GM23338 (cell line): ENCODE measurements around the gene LRRC8B. TPM values are rescaled to one million over a fixed set of nuclear protein-coding genes. Genes with fewer than 3 reads are reported as not detected.

Experiments
- ATAC-seq: fragments of 200-7000 bp; cut with Tn5 transposase; 3 replicates; pipeline ENCODE4 v1.9.1; 2020
- DNase-seq: peaks from one replicate; pipeline ENCODE4 v3.0.0-alpha.2; 2015; ENCODE audit warnings: low spot score
- H2AFZ ChIP-seq: fragments of 200-600 bp; sonication (generic); 2 replicates; pipeline ENCODE4 v1.8.0; 2016; ENCODE audit warnings: antibody characterized with exemption, mild to moderate bottlenecking, moderate library complexity
- H3F3A ChIP-seq: fragments of 200-600 bp; sonication (generic); replicated peaks from 2 replicates; pipeline ENCODE4 v1.8.0; 2017; ENCODE audit warnings: antibody characterized with exemption, mixed run types, low read depth
- H3K27ac ChIP-seq: fragments of 200-600 bp; sonication (generic); 2 replicates; pipeline ENCODE4 v1.6.1; 2016; ENCODE audit warnings: low read depth
- H3K27me3 ChIP-seq: fragments of 200-600 bp; sonication (generic); 2 replicates; pipeline ENCODE4 v1.8.0; 2016; ENCODE audit warnings: mild to moderate bottlenecking, mixed run types, moderate library complexity; ENCODE audit not compliant: insufficient read depth
- H3K36me3 ChIP-seq: fragments of 200-600 bp; sonication (generic); 2 replicates; pipeline ENCODE4 v1.8.0; 2016; ENCODE audit warnings: mild to moderate bottlenecking; ENCODE audit not compliant: insufficient read depth
- H3K4me1 ChIP-seq: fragments of 200-600 bp; sonication (generic); 2 replicates; pipeline ENCODE4 v1.8.0; 2016; ENCODE audit warnings: mild to moderate bottlenecking, moderate library complexity; ENCODE audit not compliant: insufficient read depth
- H3K4me2 ChIP-seq: fragments of 200-600 bp; sonication (generic); 2 replicates; pipeline ENCODE4 v1.7.1; 2017; ENCODE audit warnings: mixed run types
- H3K4me3 ChIP-seq: fragments of 200-600 bp; sonication (generic); 2 replicates; pipeline ENCODE4 v1.6.1; 2016; ENCODE audit warnings: mixed run types
- H3K79me2 ChIP-seq: fragments of 200-600 bp; sonication (generic); replicated peaks from 2 replicates; pipeline ENCODE4 v1.8.0; 2017; ENCODE audit warnings: mild to moderate bottlenecking; ENCODE audit not compliant: insufficient read depth
- H3K9me2 ChIP-seq: fragments of 200-600 bp; sonication (generic); 2 replicates; pipeline ENCODE4 v1.8.0; 2017; ENCODE audit not compliant: insufficient read depth
- H4K20me1 ChIP-seq: fragments of 200-600 bp; sonication (generic); replicated peaks from 2 replicates; pipeline ENCODE4 v1.8.0; 2017; ENCODE audit warnings: mild to moderate bottlenecking; ENCODE audit not compliant: insufficient read depth
- H3K27ac Mint-ChIP-seq: 2 replicates; pipeline ENCODE4 v1.8.0; 2020; ENCODE audit warnings: inconsistent platforms, mild to moderate bottlenecking, moderate library complexity, mixed read lengths
- H3K27me3 Mint-ChIP-seq: 3 replicates; pipeline ENCODE4 v1.8.0; 2022; ENCODE audit warnings: low read depth, mild to moderate bottlenecking, moderate library complexity, mixed read lengths, inconsistent platforms; ENCODE audit not compliant: insufficient read depth, poor library complexity
- H3K36me3 Mint-ChIP-seq: 3 replicates; pipeline ENCODE4 v1.8.0; 2021; ENCODE audit warnings: low read depth, mild to moderate bottlenecking, inconsistent platforms, moderate library complexity, mixed read lengths
- H3K4me1 Mint-ChIP-seq: 3 replicates; pipeline ENCODE4 v1.8.0; 2020; ENCODE audit warnings: mild to moderate bottlenecking, inconsistent platforms, mixed read lengths
- H3K4me3 Mint-ChIP-seq: 3 replicates; pipeline ENCODE4 v1.8.0; 2021; ENCODE audit warnings: moderate library complexity, mild to moderate bottlenecking, inconsistent platforms, mixed read lengths
- H3K9me3 Mint-ChIP-seq: 3 replicates; pipeline ENCODE4 v1.8.0; 2020; ENCODE audit warnings: moderate library complexity, mild to moderate bottlenecking, inconsistent platforms, mixed read lengths
- CREB1 ChIP-seq: fragments of 250-450 bp; sonication (Bioruptor Pico); IDR thresholded peaks from 2 replicates; pipeline ENCODE4 v1.5.0; 2020; ENCODE audit warnings: low read depth, mild to moderate bottlenecking, moderate library complexity
- ETS1 ChIP-seq: IDR thresholded peaks from 2 replicates; pipeline ENCODE4 v1.6.1; 2016; ENCODE audit warnings: antibody characterized with exemption
- EZH2 ChIP-seq: fragments of 200-600 bp; sonication (generic); IDR thresholded peaks from one replicate; pipeline ENCODE4 v1.8.0; 2017; ENCODE audit warnings: antibody characterized with exemption, mild to moderate bottlenecking, low read depth; ENCODE audit not compliant: unreplicated experiment
- EZH2phosphoT487 ChIP-seq: fragments of 200-600 bp; sonication (generic); IDR thresholded peaks from one replicate; pipeline ENCODE4 v1.8.1; 2018; ENCODE audit warnings: antibody characterized with exemption; ENCODE audit not compliant: unreplicated experiment
- JUNB ChIP-seq: IDR thresholded peaks from one replicate; pipeline ENCODE4 v1.6.1; 2016; ENCODE audit warnings: antibody characterized with exemption; ENCODE audit not compliant: unreplicated experiment
- NANOG ChIP-seq: IDR thresholded peaks from 2 replicates; pipeline ENCODE4 v1.6.1; 2016; ENCODE audit warnings: antibody characterized with exemption, borderline replicate concordance
- POLR2AphosphoS5 ChIP-seq: IDR thresholded peaks from 2 replicates; pipeline ENCODE4 v1.6.1; 2016; ENCODE audit warnings: antibody characterized with exemption, low read depth
- REST ChIP-seq: IDR thresholded peaks from one replicate; pipeline ENCODE4 v1.6.1; 2018; ENCODE audit warnings: antibody characterized with exemption; ENCODE audit not compliant: unreplicated experiment
- ZNF114 ChIP-seq: fragments of 250-450 bp; sonication (Bioruptor Pico); IDR thresholded peaks from 2 replicates; pipeline ENCODE4 v1.5.0; 2020; ENCODE audit warnings: mild to moderate bottlenecking, moderate library complexity
- ZNF331 ChIP-seq: fragments of 250-450 bp; sonication (Bioruptor Pico); IDR thresholded peaks from 2 replicates; pipeline ENCODE4 v1.5.0; 2020; ENCODE audit warnings: low read depth, mild to moderate bottlenecking, moderate library complexity
- polyA plus RNA-seq: library from polyadenylated mRNA; unstranded; fragments of >200 nt; fragmentation: Nextera tagmentation; extraction: Ambion mirVana; gene quantifications from 2 replicates; pipeline ENCODE4 v1.2.1, GENCODE V29; 2016
- total RNA-seq: library from RNA; depleted of rRNA; stranded (reverse); fragments of >200 nt; shearing (Covaris generic); gene quantifications from 2 replicates; pipeline ENCODE4 v1.2.3, GENCODE V29; 2014
- TF ChIP-seq, protein P1 (sequence below): fragments of 250-450 bp; sonication (Bioruptor Pico); IDR thresholded peaks from 2 replicates; pipeline ENCODE4 v1.5.0; 2020; ENCODE audit warnings: mild to moderate bottlenecking, moderate library complexity
- TF ChIP-seq, protein P2 (sequence below), 2 experiments: fragments of 200-600 bp in 1 of 2; sonication (generic) in 1 of 2; conservative IDR thresholded peaks; 2 replicates each; pipeline versions ENCODE4 v1.5.1 to v1.6.1; 2016 to 2017; ENCODE audit warnings: antibody characterized with exemption in 2 of 2, low read depth in 2 of 2, mild to moderate bottlenecking in 2 of 2, moderate library complexity in 1 of 2

LRRC8B gene
- total and polyA plus RNA-seq, 2 experiments from 2014 or later = 9.0 to 26.5 TPM

DNA sequence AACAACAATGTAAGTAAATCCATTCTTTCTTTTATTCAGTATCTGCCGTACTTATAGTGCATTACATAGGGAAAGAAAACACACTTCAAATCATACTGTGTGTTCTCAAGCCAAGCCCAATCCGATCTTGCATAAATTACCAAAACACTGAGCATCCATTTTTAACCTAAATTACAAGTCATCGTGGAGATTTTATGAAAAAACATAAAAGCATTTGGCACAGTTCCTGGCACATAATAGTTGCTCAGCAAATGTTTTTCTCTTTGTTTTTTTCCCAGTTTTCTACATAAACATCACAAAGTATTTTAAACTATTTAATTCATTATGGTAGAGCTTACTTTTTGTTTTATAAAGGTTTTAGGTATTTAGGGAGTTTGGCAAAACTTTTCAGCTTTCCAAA, 60.2 kb downstream of the LRRC8B start (continued):
- TF ChIP-seq REST = no peak
- TF ChIP-seq ZNF114 (CRISPR knock-in tag) = no peak
- TF ChIP-seq JUNB = no peak
- no peak for TF ChIP-seq EZH2
- TF ChIP-seq POLR2AphosphoS5 = no peak

- peaks cover 19% of the 10 kb centered on the region for H3K36me3 Mint-ChIP-seq
- no peak overlapping the region for H3K27ac Mint-ChIP-seq
- TF ChIP-seq JUNB (no peak), EZH2 (no peak), ETS1 (no peak), NANOG (no peak), ZNF114 (CRISPR knock-in tag) (no peak), POLR2AphosphoS5 (no peak), CREB1 (CRISPR knock-in tag) (no peak), EZH2phosphoT487 (no peak), ZNF331 (CRISPR knock-in tag) (no peak)
- TF ChIP-seq, protein P1, sequence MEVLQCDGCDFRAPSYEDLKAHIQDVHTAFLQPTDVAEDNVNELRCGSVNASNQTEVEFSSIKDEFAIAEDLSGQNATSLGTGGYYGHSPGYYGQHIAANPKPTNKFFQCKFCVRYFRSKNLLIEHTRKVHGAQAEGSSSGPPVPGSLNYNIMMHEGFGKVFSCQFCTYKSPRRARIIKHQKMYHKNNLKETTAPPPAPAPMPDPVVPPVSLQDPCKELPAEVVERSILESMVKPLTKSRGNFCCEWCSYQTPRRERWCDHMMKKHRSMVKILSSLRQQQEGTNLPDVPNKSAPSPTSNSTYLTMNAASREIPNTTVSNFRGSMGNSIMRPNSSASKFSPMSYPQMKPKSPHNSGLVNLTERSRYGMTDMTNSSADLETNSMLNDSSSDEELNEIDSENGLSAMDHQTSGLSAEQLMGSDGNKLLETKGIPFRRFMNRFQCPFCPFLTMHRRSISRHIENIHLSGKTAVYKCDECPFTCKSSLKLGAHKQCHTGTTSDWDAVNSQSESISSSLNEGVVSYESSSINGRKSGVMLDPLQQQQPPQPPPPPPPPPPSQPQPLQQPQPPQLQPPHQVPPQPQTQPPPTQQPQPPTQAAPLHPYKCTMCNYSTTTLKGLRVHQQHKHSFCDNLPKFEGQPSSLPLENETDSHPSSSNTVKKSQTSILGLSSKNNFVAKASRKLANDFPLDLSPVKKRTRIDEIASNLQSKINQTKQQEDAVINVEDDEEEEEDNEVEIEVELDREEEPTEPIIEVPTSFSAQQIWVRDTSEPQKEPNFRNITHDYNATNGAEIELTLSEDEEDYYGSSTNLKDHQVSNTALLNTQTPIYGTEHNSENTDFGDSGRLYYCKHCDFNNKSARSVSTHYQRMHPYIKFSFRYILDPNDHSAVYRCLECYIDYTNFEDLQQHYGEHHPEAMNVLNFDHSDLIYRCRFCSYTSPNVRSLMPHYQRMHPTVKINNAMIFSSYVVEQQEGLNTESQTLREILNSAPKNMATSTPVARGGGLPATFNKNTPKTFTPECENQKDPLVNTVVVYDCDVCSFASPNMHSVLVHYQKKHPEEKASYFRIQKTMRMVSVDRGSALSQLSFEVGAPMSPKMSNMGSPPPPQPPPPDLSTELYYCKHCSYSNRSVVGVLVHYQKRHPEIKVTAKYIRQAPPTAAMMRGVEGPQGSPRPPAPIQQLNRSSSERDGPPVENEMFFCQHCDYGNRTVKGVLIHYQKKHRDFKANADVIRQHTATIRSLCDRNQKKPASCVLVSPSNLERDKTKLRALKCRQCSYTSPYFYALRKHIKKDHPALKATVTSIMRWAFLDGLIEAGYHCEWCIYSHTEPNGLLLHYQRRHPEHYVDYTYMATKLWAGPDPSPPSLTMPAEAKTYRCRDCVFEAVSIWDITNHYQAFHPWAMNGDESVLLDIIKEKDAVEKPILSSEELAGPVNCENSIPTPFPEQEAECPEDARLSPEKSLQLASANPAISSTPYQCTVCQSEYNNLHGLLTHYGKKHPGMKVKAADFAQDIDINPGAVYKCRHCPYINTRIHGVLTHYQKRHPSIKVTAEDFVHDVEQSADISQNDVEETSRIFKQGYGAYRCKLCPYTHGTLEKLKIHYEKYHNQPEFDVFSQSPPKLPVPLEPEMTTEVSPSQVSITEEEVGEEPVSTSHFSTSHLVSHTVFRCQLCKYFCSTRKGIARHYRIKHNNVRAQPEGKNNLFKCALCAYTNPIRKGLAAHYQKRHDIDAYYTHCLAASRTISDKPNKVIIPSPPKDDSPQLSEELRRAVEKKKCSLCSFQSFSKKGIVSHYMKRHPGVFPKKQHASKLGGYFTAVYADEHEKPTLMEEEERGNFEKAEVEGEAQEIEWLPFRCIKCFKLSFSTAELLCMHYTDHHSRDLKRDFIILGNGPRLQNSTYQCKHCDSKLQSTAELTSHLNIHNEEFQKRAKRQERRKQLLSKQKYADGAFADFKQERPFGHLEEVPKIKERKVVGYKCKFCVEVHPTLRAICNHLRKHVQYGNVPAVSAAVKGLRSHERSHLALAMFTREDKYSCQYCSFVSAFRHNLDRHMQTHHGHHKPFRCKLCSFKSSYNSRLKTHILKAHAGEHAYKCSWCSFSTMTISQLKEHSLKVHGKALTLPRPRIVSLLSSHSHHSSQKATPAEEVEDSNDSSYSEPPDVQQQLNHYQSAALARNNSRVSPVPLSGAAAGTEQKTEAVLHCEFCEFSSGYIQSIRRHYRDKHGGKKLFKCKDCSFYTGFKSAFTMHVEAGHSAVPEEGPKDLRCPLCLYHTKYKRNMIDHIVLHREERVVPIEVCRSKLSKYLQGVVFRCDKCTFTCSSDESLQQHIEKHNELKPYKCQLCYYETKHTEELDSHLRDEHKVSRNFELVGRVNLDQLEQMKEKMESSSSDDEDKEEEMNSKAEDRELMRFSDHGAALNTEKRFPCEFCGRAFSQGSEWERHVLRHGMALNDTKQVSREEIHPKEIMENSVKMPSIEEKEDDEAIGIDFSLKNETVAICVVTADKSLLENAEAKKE (CRISPR knock-in tag) = no peak
- TF ChIP-seq, protein P2, sequence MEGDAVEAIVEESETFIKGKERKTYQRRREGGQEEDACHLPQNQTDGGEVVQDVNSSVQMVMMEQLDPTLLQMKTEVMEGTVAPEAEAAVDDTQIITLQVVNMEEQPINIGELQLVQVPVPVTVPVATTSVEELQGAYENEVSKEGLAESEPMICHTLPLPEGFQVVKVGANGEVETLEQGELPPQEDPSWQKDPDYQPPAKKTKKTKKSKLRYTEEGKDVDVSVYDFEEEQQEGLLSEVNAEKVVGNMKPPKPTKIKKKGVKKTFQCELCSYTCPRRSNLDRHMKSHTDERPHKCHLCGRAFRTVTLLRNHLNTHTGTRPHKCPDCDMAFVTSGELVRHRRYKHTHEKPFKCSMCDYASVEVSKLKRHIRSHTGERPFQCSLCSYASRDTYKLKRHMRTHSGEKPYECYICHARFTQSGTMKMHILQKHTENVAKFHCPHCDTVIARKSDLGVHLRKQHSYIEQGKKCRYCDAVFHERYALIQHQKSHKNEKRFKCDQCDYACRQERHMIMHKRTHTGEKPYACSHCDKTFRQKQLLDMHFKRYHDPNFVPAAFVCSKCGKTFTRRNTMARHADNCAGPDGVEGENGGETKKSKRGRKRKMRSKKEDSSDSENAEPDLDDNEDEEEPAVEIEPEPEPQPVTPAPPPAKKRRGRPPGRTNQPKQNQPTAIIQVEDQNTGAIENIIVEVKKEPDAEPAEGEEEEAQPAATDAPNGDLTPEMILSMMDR (conservative IDR thresholded peaks at IDR 0.05; ENCODE audit: low read depth in 2 of 2) = no peak
These were observed 63.1 kb downstream of the LRRC8B start for GRCh38 chr1:89587729-89588161.

More at GRCh38 chr1:89587729-89588161, 63.1 kb downstream of the LRRC8B start:
- no peaks in the 10 kb centered on the region for H3K9me2 ChIP-seq
- peaks cover 18% of the 10 kb centered on the region for H4K20me1 ChIP-seq
- no peak overlapping the region for H3K4me2 ChIP-seq
- H3K4me3 ChIP-seq = no peak overlapping the region
- H3K79me2 ChIP-seq = peaks cover 44% of the 10 kb centered on the region
- H3K27ac ChIP-seq = peak overlapping the region; percentile 56; the same call in 1 of the 2 replicates
- DNase-seq (no peak), ATAC-seq (peak; percentile 28)
- Mint-ChIP-seq H3K4me1 (peaks cover 40% of the 10 kb centered on the region), H3K4me3 (no peak overlapping the region), H3K9me3 (no peaks in the 10 kb centered on the region), H3K27me3 (no peaks in the 10 kb centered on the region)
- no peaks in the 10 kb centered on the region for H3F3A ChIP-seq
- peaks cover 20% of the 10 kb centered on the region for H3K4me1 ChIP-seq
- peaks cover 13% of the 10 kb centered on the region; the same call in 1 of the 2 replicates for H3K36me3 ChIP-seq
- H3K27me3 ChIP-seq = no peaks in the 10 kb centered on the region
- H2AFZ ChIP-seq = no peak overlapping the region
